ENCODE measurements around the gene ZNF181. TPM values are rescaled to one million over a fixed set of nuclear protein-coding genes. Genes with fewer than 3 reads are reported as not detected.
A peak's percentile ranks its signal among the peaks of the same experiment; 100 is the strongest.

ZNF181 gene
- total RNA-seq, 1 experiment from 2014 or later = 17.2 TPM

DNA sequence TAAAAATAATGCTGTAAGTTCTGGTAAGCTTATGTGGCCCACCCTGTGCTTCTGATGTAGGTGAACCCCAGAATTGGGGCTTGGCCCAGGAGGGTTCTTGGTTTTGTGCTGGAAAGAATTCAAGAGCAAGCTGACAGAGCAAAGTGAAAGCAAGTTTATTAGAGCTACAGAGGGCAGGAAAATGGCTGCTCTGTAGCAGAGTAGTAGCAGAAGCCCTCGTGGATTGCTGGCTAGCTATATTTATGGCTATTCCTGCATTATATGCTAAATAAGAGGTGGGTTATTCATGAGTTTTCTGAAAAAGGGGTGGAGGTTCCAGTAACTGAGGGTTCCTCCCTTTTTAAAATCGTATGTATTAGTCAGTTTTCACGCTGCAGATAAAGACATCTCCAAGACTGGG lies 59.5 kb downstream of the ZNF181 start:
- no peaks in the 10 kb centered on the region for H3K79me2 ChIP-seq (ENCODE audit: low read length)
- DNase-seq = no peak
- no peak overlapping the region for H3K27ac ChIP-seq (ENCODE audit: low read length)
- H3K4me2 ChIP-seq (ENCODE audit: low read length) = no peak overlapping the region
- no peaks in the 10 kb centered on the region for H3K4me1 ChIP-seq (ENCODE audit: insufficient read depth, low read length)
- no peak overlapping the region for H3K4me3 ChIP-seq (ENCODE audit: low read length)
- no peaks in the 10 kb centered on the region for H3K9me3 ChIP-seq (ENCODE audit: low read length)
- no peaks in the 10 kb centered on the region for H3K36me3 ChIP-seq (ENCODE audit: low read depth, low read length)
- ATAC-seq = no peak
- ChIA-PET POLR2A (ENCODE audit: unreplicated experiment) (no interaction called here), CTCF (no interaction called here)
- 0 out of 2 replicates have a peak overlapping the region, but pooled peaks have one; percentile 38 for H2AFZ ChIP-seq (ENCODE audit: low read length)
- H3K9me2 ChIP-seq (replicated peaks; ENCODE audit: low read length) = no peaks in the 10 kb centered on the region
- no peak for TF ChIP-seq EZH2 (IDR thresholded peaks at IDR 0.05; ENCODE audit: low read length, unreplicated experiment)
- TF ChIP-seq CTCF (conservative IDR thresholded peaks at IDR 0.05; ENCODE audit: low read depth, low read length) = no peak
- no peak for TF ChIP-seq EZH2phosphoT487 (IDR thresholded peaks at IDR 0.05; ENCODE audit: borderline replicate concordance, low read length)
- intact Hi-C loops (cut with micrococcal nuclease) = no loop called here
- H3K9ac ChIP-seq (ENCODE audit: low read length) = no peak overlapping the region
- no peaks in the 10 kb centered on the region for H3F3A ChIP-seq (ENCODE audit: low read length, unreplicated experiment)
- no peaks in the 10 kb centered on the region for H4K20me1 ChIP-seq (ENCODE audit: low read length)
- H3K27me3 ChIP-seq (ENCODE audit: low read length) = no peaks in the 10 kb centered on the region
- no TSS peak for BruUV-seq (replicated peaks)

DNA sequence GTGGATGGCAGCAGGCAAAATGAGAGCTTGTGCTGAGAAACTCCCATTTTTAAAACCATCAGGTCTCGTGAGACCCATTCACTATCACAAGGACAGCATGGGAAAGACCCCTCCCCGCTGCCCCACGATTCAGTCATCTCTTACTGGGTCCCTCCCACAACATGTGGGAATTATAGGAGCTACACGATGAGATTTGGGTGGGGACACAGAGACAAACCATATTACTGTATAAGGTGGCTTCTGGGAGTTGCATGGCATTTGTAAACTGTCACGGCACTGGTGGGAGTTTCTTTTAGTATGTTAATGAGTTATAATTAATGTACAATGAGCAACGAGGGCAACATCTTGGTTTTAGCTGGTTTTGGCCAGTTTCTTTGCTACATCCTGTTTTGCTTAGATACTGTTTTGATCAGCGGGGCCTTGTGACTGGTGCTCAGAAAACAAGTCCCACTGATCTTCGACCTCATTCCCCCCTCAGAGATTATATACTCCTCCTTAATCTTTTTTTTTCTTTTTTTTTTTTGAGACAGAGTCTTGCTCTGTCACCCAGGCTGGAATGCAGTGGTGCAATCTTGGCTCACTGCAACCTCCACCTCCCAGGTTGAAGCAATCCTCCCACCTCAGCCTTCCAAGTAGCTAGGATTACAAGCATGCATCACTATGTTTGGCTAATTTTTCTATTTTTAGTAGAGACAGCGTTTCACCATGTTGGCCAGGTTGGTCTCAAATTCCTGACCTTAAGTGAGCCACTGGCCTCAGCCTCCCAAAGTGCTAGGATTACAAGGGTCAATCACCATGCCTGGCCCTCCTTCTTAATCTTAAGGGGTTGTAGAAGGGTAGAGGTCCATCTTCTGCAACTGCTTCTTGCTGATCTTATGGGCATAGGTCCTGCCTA lies 60.3 kb downstream of the ZNF181 start:
- H3K4me3 ChIP-seq (ENCODE audit: low read length) = no peak overlapping the region
- no peaks in the 10 kb centered on the region for H3K79me2 ChIP-seq (ENCODE audit: low read length)
- no TSS peak for BruUV-seq (replicated peaks)
- no peaks in the 10 kb centered on the region for H3K27me3 ChIP-seq (ENCODE audit: low read length)
- H3K9me2 ChIP-seq (replicated peaks; ENCODE audit: low read length) = no peaks in the 10 kb centered on the region
- CTCF ChIA-PET = no interaction called here
- H2AFZ ChIP-seq (ENCODE audit: low read length) = 0 out of 2 replicates have a peak overlapping the region, but pooled peaks have one; percentile 38
- no peak for TF ChIP-seq EZH2phosphoT487 (IDR thresholded peaks at IDR 0.05; ENCODE audit: borderline replicate concordance, low read length)
- no peak for TF ChIP-seq CTCF (conservative IDR thresholded peaks at IDR 0.05; ENCODE audit: low read depth, low read length)
- TF ChIP-seq EZH2 (IDR thresholded peaks at IDR 0.05; ENCODE audit: low read length, unreplicated experiment) = no peak
- H3K4me2 ChIP-seq (ENCODE audit: low read length) = no peak overlapping the region
- H3K9me3 ChIP-seq (ENCODE audit: low read length) = no peaks in the 10 kb centered on the region
- H3F3A ChIP-seq (ENCODE audit: low read length, unreplicated experiment) = no peaks in the 10 kb centered on the region
- intact Hi-C loops (cut with micrococcal nuclease) = no loop called here
- no peak for ATAC-seq
- H4K20me1 ChIP-seq (ENCODE audit: low read length) = no peaks in the 10 kb centered on the region
- no peak for DNase-seq
- POLR2A ChIA-PET (ENCODE audit: unreplicated experiment) = no interaction called here
- no peak overlapping the region for H3K9ac ChIP-seq (ENCODE audit: low read length)
- no peaks in the 10 kb centered on the region for H3K4me1 ChIP-seq (ENCODE audit: insufficient read depth, low read length)
- no peak overlapping the region for H3K27ac ChIP-seq (ENCODE audit: low read length)
- no peaks in the 10 kb centered on the region for H3K36me3 ChIP-seq (ENCODE audit: low read depth, low read length)

Other genes with a start within 250 kb of the ZNF181 start
- gene SCGB2B2, start 57.1 kb upstream of the ZNF181 start, total RNA-seq (2014; rRNA removed) = not detected in 2 replicates
- gene ZNF302, start 56.6 kb upstream of the ZNF181 start, total RNA-seq (2014; rRNA removed) = 7.3 and 15.9 TPM in 2 replicates
- gene ZNF599, start 39.0 kb downstream of the ZNF181 start, total RNA-seq (2014; rRNA removed) = not detected in 2 replicates
- gene ZNF30, start 192.7 kb downstream of the ZNF181 start, total RNA-seq (2014; rRNA removed) = 2.3 and 3.5 TPM in 2 replicates
- 5.8 and 6.3 TPM in 2 replicates for gene ZNF792, start 230.0 kb downstream of the ZNF181 start, total RNA-seq (2014; rRNA removed)

Measured in PC-3 (cell line).